Body of pancreas (tissue), 4 donors: ENCODE results near the gene CRYGC. TPM values are rescaled to one million over a fixed set of nuclear protein-coding genes. Genes with fewer than 3 reads are reported as not detected.
"Not testable (repeated sequence)": the region's sequence is repeated elsewhere in the genome, so short reads cannot be mapped to it uniquely, and the experiment has no call there.

Source experiments
- ATAC-seq: fragments of 150-250 bp; one replicate; pipeline ENCODE4 v1.9.1; 2016
- DNase-seq, 4 donors: peaks; one replicate each; pipeline ENCODE4 v3.0.0-alpha.2; 2019
- H3K27ac ChIP-seq, 4 donors: fragments of 200-600 bp; sonication (generic); 1 replicate in 3 of 4; 2 replicates in 1 of 4; pipeline versions ENCODE4 v1.5.1 to v1.6.1; 2016 to 2019; ENCODE audit warnings: mild to moderate bottlenecking in 1 of 4, mixed read lengths in 1 of 4, moderate library complexity in 1 of 4
- H3K27me3 ChIP-seq, 2 donors: fragments of 200-600 bp; sonication (generic); one replicate each; pipeline ENCODE4 v1.6.0; 2016; ENCODE audit warnings: mild to moderate bottlenecking in 1 of 2
- H3K36me3 ChIP-seq, 2 donors: fragments of 200-600 bp; sonication (generic); replicated peaks in 1 of 2; 2 replicates each; pipeline ENCODE4 v1.5.1; 2016; ENCODE audit warnings: low read depth in 2 of 2; ENCODE audit not compliant: insufficient read depth in 1 of 2
- H3K4me1 ChIP-seq: fragments of 200-600 bp; sonication (generic); one replicate; pipeline ENCODE4 v1.6.0; 2016
- H3K4me3 ChIP-seq, 2 donors: fragments of 200-600 bp; sonication (generic); 1 replicate in 1 of 2; 2 replicates in 1 of 2; pipeline ENCODE4 v1.5.1; 2016 to 2019
- H3K9me3 ChIP-seq, 3 donors: fragments of 200-600 bp; sonication (generic); 1 replicate in 2 of 3; 2 replicates in 1 of 3; pipeline ENCODE4 v1.5.1; 2016
- POLR2A ChIP-seq, 3 donors: fragments of 450-650 bp; IDR thresholded peaks; one replicate each; pipeline ENCODE4 v1.6.1; 2016; ENCODE audit warnings: antibody characterized with exemption in 3 of 3, mild to moderate bottlenecking in 2 of 3
- WGBS, 2 donors: methylation state at CpG; one replicate each; pipeline ENCODE4 v1.1.5; 2017; 5-methylcytosine and 5-hydroxymethylcytosine counted together
- intact Hi-C: fragments of 100-400 bp; cut with DNase I; formaldehyde crosslinking; loops from one replicate; pipeline ENCODE4 v1.15.1; 2023
- total RNA-seq, 2 donors: library from RNA; depleted of rRNA; stranded (reverse); fragments of >200 nt; gene quantifications; one replicate each; pipeline ENCODE4 v1.1.0, GENCODE V29; 2016
- TF ChIP-seq, protein P1 (sequence below), 7 experiments: fragments of 450-650 bp in 4 of 7; fragments of 200-600 bp in 3 of 7; sonication (generic) in 3 of 7; IDR thresholded peaks; one replicate each; pipeline ENCODE4 v1.5.1; 2016 to 2019; ENCODE audit warnings: antibody characterized with exemption in 7 of 7

The CRYGC gene
- total RNA-seq, 2 donors from 2014 or later: not detected

DNA sequence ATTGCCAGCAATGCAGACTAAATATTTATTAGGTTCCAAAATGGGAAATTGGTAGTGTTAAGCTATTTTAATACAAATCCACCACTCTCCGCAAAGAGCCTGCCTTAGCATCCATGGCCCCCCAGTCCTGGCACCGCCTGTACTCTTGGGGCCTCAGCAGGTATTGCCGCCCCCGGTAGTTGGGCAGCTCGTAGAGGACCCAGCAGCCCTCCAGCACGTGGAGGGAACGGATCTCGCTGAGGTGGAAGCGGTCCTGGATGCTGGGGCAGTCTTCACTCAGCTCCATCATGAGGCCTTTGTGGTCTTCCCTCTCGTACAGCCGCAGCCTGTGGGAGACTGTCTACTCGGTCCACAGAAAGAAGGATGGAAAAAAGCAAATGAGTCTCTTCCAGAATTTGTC lies 1.5 kb downstream of the CRYGC start:
- no peak overlapping the region for H3K4me3 ChIP-seq
- WGBS, 2 donors: 94 to 96% methylated on average over 12 of the region's 12 CpGs
- intact Hi-C loops: no loop called here
- ATAC-seq (no peak), DNase-seq (no peak)
- TF ChIP-seq, protein P1, sequence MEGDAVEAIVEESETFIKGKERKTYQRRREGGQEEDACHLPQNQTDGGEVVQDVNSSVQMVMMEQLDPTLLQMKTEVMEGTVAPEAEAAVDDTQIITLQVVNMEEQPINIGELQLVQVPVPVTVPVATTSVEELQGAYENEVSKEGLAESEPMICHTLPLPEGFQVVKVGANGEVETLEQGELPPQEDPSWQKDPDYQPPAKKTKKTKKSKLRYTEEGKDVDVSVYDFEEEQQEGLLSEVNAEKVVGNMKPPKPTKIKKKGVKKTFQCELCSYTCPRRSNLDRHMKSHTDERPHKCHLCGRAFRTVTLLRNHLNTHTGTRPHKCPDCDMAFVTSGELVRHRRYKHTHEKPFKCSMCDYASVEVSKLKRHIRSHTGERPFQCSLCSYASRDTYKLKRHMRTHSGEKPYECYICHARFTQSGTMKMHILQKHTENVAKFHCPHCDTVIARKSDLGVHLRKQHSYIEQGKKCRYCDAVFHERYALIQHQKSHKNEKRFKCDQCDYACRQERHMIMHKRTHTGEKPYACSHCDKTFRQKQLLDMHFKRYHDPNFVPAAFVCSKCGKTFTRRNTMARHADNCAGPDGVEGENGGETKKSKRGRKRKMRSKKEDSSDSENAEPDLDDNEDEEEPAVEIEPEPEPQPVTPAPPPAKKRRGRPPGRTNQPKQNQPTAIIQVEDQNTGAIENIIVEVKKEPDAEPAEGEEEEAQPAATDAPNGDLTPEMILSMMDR (IDR thresholded peaks at IDR 0.05): no peak
- no peak for TF ChIP-seq POLR2A (IDR thresholded peaks at IDR 0.05)
- no peak overlapping the region for H3K27ac ChIP-seq
- H3K27me3 ChIP-seq: no peaks in the 10 kb centered on the region
- no peaks in the 10 kb centered on the region for H3K36me3 ChIP-seq
- H3K9me3 ChIP-seq: no peaks in the 10 kb centered on the region
- H3K4me1 ChIP-seq: peaks cover 16% of the 10 kb centered on the region

DNA sequence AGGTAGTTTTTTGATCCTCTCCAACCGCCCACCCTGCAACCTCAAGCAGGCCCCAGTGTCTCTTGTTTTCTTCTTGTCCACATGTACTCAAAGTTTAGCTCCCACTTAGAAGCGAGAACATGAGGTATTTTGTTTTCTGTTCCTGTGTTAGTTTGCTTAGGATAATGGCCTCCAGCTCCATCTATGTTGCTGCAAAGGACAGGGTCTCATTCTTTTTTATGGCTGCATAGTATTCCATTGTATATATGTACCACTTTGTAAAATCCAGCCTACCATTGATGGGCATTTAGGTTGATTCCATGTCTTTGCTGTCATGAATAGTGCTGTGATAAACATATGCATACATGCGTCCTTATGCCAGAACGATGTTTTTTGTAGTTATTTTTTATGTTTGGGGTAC lies 2.5 kb downstream of the CRYGC start:
- ATAC-seq: no peak
- Histone ChIP-seq H3K27ac (no peak overlapping the region), H3K9me3 (no peaks in the 10 kb centered on the region), H3K4me1 (peaks cover 16% of the 10 kb centered on the region), H3K4me3 (no peak overlapping the region), H3K27me3 (no peaks in the 10 kb centered on the region), H3K36me3 (no peaks in the 10 kb centered on the region)
- TF ChIP-seq, protein P1 (IDR thresholded peaks at IDR 0.05): no peak
- TF ChIP-seq POLR2A (IDR thresholded peaks at IDR 0.05): no peak
- intact Hi-C loops: no loop called here
- 93 to 94% methylated on average over 4 of the region's 4 CpGs for WGBS, 2 donors
- no peak for DNase-seq

DNA sequence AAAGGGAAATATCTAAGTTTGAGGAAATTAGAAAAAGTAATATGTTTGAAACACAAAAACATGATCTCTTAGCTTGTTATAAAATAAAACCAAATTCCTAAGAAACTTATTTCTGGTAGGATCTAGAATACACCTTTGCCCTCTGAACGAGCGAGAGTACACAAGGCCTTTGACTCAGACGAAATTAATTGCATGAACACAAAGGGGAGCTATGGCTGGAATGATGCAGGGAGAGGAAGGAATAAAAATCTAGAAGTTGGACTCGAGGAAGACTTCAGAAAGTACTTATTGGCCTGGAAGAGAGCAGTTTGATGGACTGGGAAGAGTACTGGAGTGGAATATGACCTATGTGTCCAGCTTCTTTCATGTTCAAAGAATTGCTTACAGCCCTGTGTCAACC lies 4.4 kb downstream of the CRYGC start:
- no peak for DNase-seq
- Histone ChIP-seq H3K9me3 (no peaks in the 10 kb centered on the region), H3K27ac (no peak overlapping the region), H3K36me3 (no peaks in the 10 kb centered on the region), H3K4me1 (peaks cover 9% of the 10 kb centered on the region), H3K4me3 (no peak overlapping the region), H3K27me3 (no peaks in the 10 kb centered on the region)
- TF ChIP-seq, protein P1 (IDR thresholded peaks at IDR 0.05): no peak
- TF ChIP-seq POLR2A (IDR thresholded peaks at IDR 0.05): no peak
- no peak for ATAC-seq
- WGBS, 2 donors: 70 to 75% methylated on average over 4 of the region's 4 CpGs
- intact Hi-C loops: no loop called here

DNA sequence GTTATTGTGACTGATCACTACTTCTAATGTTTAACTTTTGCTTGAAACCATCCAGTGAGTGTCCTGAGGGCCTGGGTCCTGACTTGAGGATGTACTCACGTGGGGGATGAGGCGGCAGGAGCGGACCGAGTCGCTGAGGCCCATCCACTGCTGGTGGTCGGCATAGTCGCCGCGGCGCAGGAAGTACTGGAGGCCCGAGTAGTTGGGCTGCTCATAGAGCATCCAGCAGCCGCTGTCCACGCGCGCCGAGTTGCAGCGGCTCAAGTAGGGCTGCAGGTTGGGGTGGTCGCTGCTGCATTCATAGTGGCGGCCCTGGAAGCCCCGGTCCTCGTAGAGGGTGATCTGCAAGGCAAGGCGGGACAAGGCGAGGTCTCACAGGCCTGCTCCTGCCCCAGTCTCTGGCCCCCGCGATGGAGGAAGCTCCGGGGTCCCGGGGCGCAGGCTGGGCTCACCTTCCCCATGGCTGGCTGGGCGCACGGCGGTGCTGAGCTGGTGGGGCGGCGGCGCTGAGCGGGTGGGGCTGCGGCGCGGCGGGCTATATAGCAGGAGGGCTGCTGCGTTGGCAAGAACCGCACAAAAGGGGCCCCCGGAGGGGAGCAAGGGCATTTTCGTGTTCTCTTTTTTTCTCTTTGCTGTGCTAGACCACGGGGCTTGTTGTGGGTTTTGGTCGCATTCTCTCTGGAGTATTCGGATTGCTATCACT lies 5.5 kb downstream of the CRYGC start, which contains the start of gene CRYGD:
TSS of gene CRYGD (minus strand) at position 512 of the 703 bp plus-strand sequence. CDS start at position 461, 51 bp downstream.
- DNase-seq, H3K27me3 ChIP-seq, H3K27ac ChIP-seq, intact Hi-C loops, H3K4me1 ChIP-seq, H3K4me3 ChIP-seq, ATAC-seq, H3K36me3 ChIP-seq, H3K9me3 ChIP-seq: not testable (repeated sequence)
- 24 to 28% methylated on average over 18 to 45 of the region's 46 CpGs for WGBS, 2 donors

DNA sequence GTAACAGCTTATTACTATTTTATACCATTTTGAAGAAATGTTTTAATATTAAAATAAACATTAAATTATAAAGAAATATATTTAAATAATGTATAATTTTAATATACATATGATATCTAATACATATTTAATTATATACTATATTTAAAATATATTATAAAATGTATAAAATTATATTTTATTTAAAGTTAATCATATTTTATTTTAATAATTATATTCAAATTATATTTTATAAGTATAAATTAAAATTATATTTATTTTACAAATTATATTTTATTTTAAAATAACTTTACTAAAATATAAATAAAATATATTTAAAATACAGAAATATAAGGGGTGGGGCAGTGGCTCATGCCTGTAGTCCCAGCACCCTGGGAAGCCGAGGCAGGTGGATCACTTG lies 7.4 kb downstream of the CRYGC start:
- Histone ChIP-seq H3K4me3 (no peak overlapping the region), H3K4me1 (peaks cover 6% of the 10 kb centered on the region), H3K9me3 (no peaks in the 10 kb centered on the region), H3K27ac (no peak overlapping the region), H3K27me3 (no peaks in the 10 kb centered on the region), H3K36me3 (no peaks in the 10 kb centered on the region)
- ATAC-seq (no peak), DNase-seq (no peak)
- TF ChIP-seq, protein P1 (IDR thresholded peaks at IDR 0.05): no peak
- TF ChIP-seq POLR2A (IDR thresholded peaks at IDR 0.05): no peak
- intact Hi-C loops: no loop called here
- WGBS, 2 donors: 83 to 95% methylated on average over 1 of the region's 1 CpG
